PC-9 (cell line): Measurements from ENCODE around the gene CC2D1A. TPM values are rescaled to one million over a fixed set of nuclear protein-coding genes. Genes with fewer than 3 reads are reported as not detected.

Experiments
- BruUV-seq: library from RNA; stranded (reverse); fragments of 400-500 nt; replicated peaks from 2 replicates; lab custom pipeline; 2021; lab: Mats Ljungman, UMichigan
- CTCF ChIA-PET: fragments of 300-600 bp; sonication (Branson Sonifier 250); formaldehyde crosslinking; loops from one replicate; lab custom pipeline; 2022; ENCODE audit warnings: antibody characterized with exemption; lab: Charles Lee
- POLR2A ChIA-PET: fragments of 300-600 bp; sonication (Branson Sonifier 250); formaldehyde crosslinking; loops from one replicate; lab custom pipeline; 2022; ENCODE audit warnings: antibody characterized with exemption; ENCODE audit not compliant: unreplicated experiment; lab: Charles Lee
- DNase-seq, 2 experiments: peaks; one replicate each; pipeline versions ENCODE4 v3.0.0 to v3.0.0-alpha.2; 2015 to 2022; ENCODE audit warnings: mixed read lengths in 1 of 2
- H2AFZ ChIP-seq: fragments of 200-600 bp; sonication (generic); 2 replicates; pipeline ENCODE4 v1.8.1; 2017; ENCODE audit warnings: antibody characterized with exemption
- H3F3A ChIP-seq: fragments of 200-600 bp; sonication (generic); 2 replicates; pipeline ENCODE4 v1.8.1; 2017; ENCODE audit warnings: antibody characterized with exemption, mild to moderate bottlenecking, low read depth; ENCODE audit not compliant: insufficient read depth
- H3K27ac ChIP-seq: fragments of 200-600 bp; sonication (generic); 2 replicates; pipeline ENCODE4 v1.6.1; 2016; ENCODE audit warnings: mixed run types
- H3K27me3 ChIP-seq: fragments of 200-600 bp; sonication (generic); 2 replicates; pipeline ENCODE4 v1.6.1; 2016; ENCODE audit warnings: low read depth, mixed run types; ENCODE audit not compliant: insufficient read depth
- H3K36me3 ChIP-seq: fragments of 200-600 bp; sonication (generic); 2 replicates; pipeline ENCODE4 v1.6.1; 2016; ENCODE audit warnings: low read depth, mixed run types
- H3K4me1 ChIP-seq: fragments of 200-600 bp; sonication (generic); replicated peaks from 2 replicates; pipeline ENCODE4 v1.6.1; 2016; ENCODE audit warnings: mixed run types; ENCODE audit not compliant: insufficient read depth
- H3K4me2 ChIP-seq: fragments of 200-600 bp; sonication (generic); 2 replicates; pipeline ENCODE4 v1.6.1; 2017; ENCODE audit warnings: mixed run types
- H3K4me3 ChIP-seq: fragments of 200-600 bp; sonication (generic); 2 replicates; pipeline ENCODE4 v1.6.1; 2016; ENCODE audit warnings: mixed run types
- H3K79me2 ChIP-seq: fragments of 200-600 bp; sonication (generic); 2 replicates; pipeline ENCODE4 v1.6.1; 2017; ENCODE audit warnings: low read depth, mixed run types
- H3K9me2 ChIP-seq: fragments of 200-600 bp; sonication (generic); 2 replicates; pipeline ENCODE4 v1.8.1; 2017; ENCODE audit warnings: mild to moderate bottlenecking; ENCODE audit not compliant: insufficient read depth
- H3K9me3 ChIP-seq: fragments of 200-600 bp; sonication (generic); 2 replicates; pipeline ENCODE4 v1.8.1; 2016; ENCODE audit warnings: low read depth; ENCODE audit not compliant: insufficient read depth
- H4K20me1 ChIP-seq: fragments of 200-600 bp; sonication (generic); 2 replicates; pipeline ENCODE4 v1.8.1; 2017; ENCODE audit not compliant: insufficient read depth
- CTCF ChIP-seq: fragments of 200-600 bp; sonication (generic); conservative IDR thresholded peaks from 2 replicates; pipeline ENCODE4 v1.6.1; 2017; ENCODE audit warnings: mixed run types, antibody characterized with exemption, mild to moderate bottlenecking, moderate library complexity
- EZH2 ChIP-seq: fragments of 200-600 bp; sonication (generic); IDR thresholded peaks from 2 replicates; pipeline ENCODE4 v1.8.0; 2017; ENCODE audit warnings: antibody characterized with exemption, low read depth
- intact Hi-C: fragments of 100-400 bp; cut with micrococcal nuclease; formaldehyde crosslinking; loops from one replicate; pipeline ENCODE4 v1.10.0; 2022; ENCODE audit not compliant: unreplicated experiment
- total RNA-seq: library from RNA; stranded (reverse); gene quantifications from 2 replicates; pipeline ENCODE4 v1.2.3, GENCODE V29; 2021

CC2D1A gene
- total RNA-seq, 1 experiment from 2014 or later, result 55.1 TPM

- ChIA-PET CTCF (no interaction called here), POLR2A (interaction anchor here (0.7 kb wide), 1 partner anchor 155 kb away, joined by 6 read pairs; no protein-coding TSS in a partner anchor)
- no peak overlapping the region for H3K4me3 ChIP-seq
- intact Hi-C loops, result no loop called here
- peaks cover 14% of the 10 kb centered on the region for H3F3A ChIP-seq
- H3K9me3 ChIP-seq, result no peaks in the 10 kb centered on the region; the same call in 1 of the 2 replicates
- no peaks in the 10 kb centered on the region for H3K4me1 ChIP-seq
- no peaks in the 10 kb centered on the region for H3K27me3 ChIP-seq
- H3K4me2 ChIP-seq, result no peak overlapping the region
- no peak overlapping the region for H2AFZ ChIP-seq
- no peaks in the 10 kb centered on the region for H3K79me2 ChIP-seq
- H3K36me3 ChIP-seq, result peaks cover 22% of the 10 kb centered on the region
- no peak for TF ChIP-seq CTCF
- TF ChIP-seq EZH2, result no peak
- no peaks in the 10 kb centered on the region for H4K20me1 ChIP-seq
- H3K9me2 ChIP-seq, result no peaks in the 10 kb centered on the region
- no TSS peak for BruUV-seq
- no peak for DNase-seq
- H3K27ac ChIP-seq, result no peak overlapping the region
These were observed 17.4 kb downstream of the CC2D1A start for GRCh38 chr19:13923194-13923987.

- no peak for TF ChIP-seq EZH2
- TF ChIP-seq CTCF, result no peak
- intact Hi-C loops, result no loop called here
- no peak overlapping the region for H3K4me3 ChIP-seq
- H3K9me2 ChIP-seq, result no peaks in the 10 kb centered on the region
- no peaks in the 10 kb centered on the region for H3K79me2 ChIP-seq
- H4K20me1 ChIP-seq, result 0 out of 2 replicates have a peak, but pooled peaks cover 2% of the 10 kb centered on the region
- H3K4me1 ChIP-seq, result no peaks in the 10 kb centered on the region
- H3K27ac ChIP-seq, result no peak overlapping the region
- no peak overlapping the region for H3K4me2 ChIP-seq
- no peak for DNase-seq
- POLR2A ChIA-PET, result no interaction called here
- H2AFZ ChIP-seq, result no peak overlapping the region
- H3K9me3 ChIP-seq, result no peaks in the 10 kb centered on the region; the same call in 1 of the 2 replicates
- peaks cover 13% of the 10 kb centered on the region for H3K36me3 ChIP-seq
- CTCF ChIA-PET, result no interaction called here
- peaks cover 24% of the 10 kb centered on the region for H3F3A ChIP-seq
- no peaks in the 10 kb centered on the region for H3K27me3 ChIP-seq
- BruUV-seq, result no TSS peak
These were observed 20.0 kb downstream of the CC2D1A start for GRCh38 chr19:13926010-13926409.

GRCh38 chr19:13926715-13927114 is 20.7 kb downstream of the CC2D1A start:
- 0 out of 2 replicates have a peak, but pooled peaks cover 2% of the 10 kb centered on the region for H4K20me1 ChIP-seq
- no peak overlapping the region for H2AFZ ChIP-seq
- H3K27ac ChIP-seq, result no peak overlapping the region
- no peak overlapping the region for H3K4me3 ChIP-seq
- TF ChIP-seq EZH2 (no peak), CTCF (no peak)
- H3K4me2 ChIP-seq, result no peak overlapping the region
- ChIA-PET POLR2A (interaction anchor here (0.6 kb wide), 1 partner anchor 51 kb away, joined by 3 read pairs; no protein-coding TSS in a partner anchor), CTCF (no interaction called here)
- peaks cover 24% of the 10 kb centered on the region for H3F3A ChIP-seq
- H3K79me2 ChIP-seq, result no peaks in the 10 kb centered on the region
- BruUV-seq, result no TSS peak
- no peaks in the 10 kb centered on the region for H3K9me2 ChIP-seq
- no peaks in the 10 kb centered on the region for H3K27me3 ChIP-seq
- intact Hi-C loops, result no loop called here
- no peaks in the 10 kb centered on the region for H3K9me3 ChIP-seq
- DNase-seq, result no peak
- peaks cover 6% of the 10 kb centered on the region for H3K36me3 ChIP-seq
- H3K4me1 ChIP-seq, result no peaks in the 10 kb centered on the region
